Natural killer cell (primary cell): Measurements from ENCODE around the gene KLF16. TPM values are rescaled to one million over a fixed set of nuclear protein-coding genes. Genes with fewer than 3 reads are reported as not detected.

Experiments used
- ATAC-seq, 3 donors: fragments of 150-1000 bp in 2 of 3; fragments of 200-7000 bp in 1 of 3; cut with Tn5 transposase; 1 replicate in 1 of 3; 2 replicates in 2 of 3; pipeline ENCODE4 v1.10.0; 2021; ENCODE audit warnings: mild to moderate bottlenecking in 2 of 3, moderate library complexity in 2 of 3
- DNase-seq, 2 donors: peaks; one replicate each; pipeline versions ENCODE4 v3.0.0 to v3.0.0-alpha.2; 2013 to 2021; ENCODE audit warnings: mixed read lengths in 1 of 2
- H3K27ac ChIP-seq: one replicate; pipeline ENCODE4 v1.5.1; 2013; ENCODE audit warnings: mild to moderate bottlenecking, low read length
- H3K27me3 ChIP-seq: one replicate; pipeline ENCODE4 v1.6.1; 2013; ENCODE audit warnings: low read length; ENCODE audit not compliant: control insufficient read depth, insufficient read depth
- H3K36me3 ChIP-seq: one replicate; pipeline ENCODE4 v1.6.1; 2013; ENCODE audit warnings: low read length; ENCODE audit not compliant: control insufficient read depth, insufficient read depth
- H3K4me1 ChIP-seq: one replicate; pipeline ENCODE4 v1.6.1; 2013; ENCODE audit warnings: low read length; ENCODE audit not compliant: control insufficient read depth, insufficient read depth
- H3K4me3 ChIP-seq: one replicate; pipeline ENCODE4 v1.5.1; 2013; ENCODE audit warnings: low read length
- H3K9me3 ChIP-seq: one replicate; pipeline ENCODE4 v1.6.1; 2013; ENCODE audit warnings: low read length; ENCODE audit not compliant: control insufficient read depth, insufficient read depth
- H3K27ac Mint-ChIP-seq, 2 donors: one replicate each; pipeline ENCODE4 v1.8.0; 2022; ENCODE audit warnings: mild to moderate bottlenecking in 2 of 2, mixed read lengths in 2 of 2, moderate library complexity in 1 of 2
- H3K27me3 Mint-ChIP-seq, 2 donors: one replicate each; pipeline ENCODE4 v1.8.0; 2022; ENCODE audit warnings: low read depth in 2 of 2, mixed read lengths in 2 of 2
- H3K36me3 Mint-ChIP-seq: one replicate; pipeline ENCODE4 v1.8.0; 2022; ENCODE audit warnings: mixed read lengths
- H3K4me1 Mint-ChIP-seq, 2 donors: one replicate each; pipeline ENCODE4 v1.8.0; 2022; ENCODE audit warnings: mixed read lengths in 2 of 2
- H3K4me3 Mint-ChIP-seq: one replicate; pipeline ENCODE4 v1.8.0; 2022; ENCODE audit warnings: mild to moderate bottlenecking, moderate library complexity, mixed read lengths
- H3K9me3 Mint-ChIP-seq, 2 donors: one replicate each; pipeline ENCODE4 v1.8.0; 2022; ENCODE audit warnings: mixed read lengths in 2 of 2
- CTCF ChIP-seq: fragments of 200-600 bp; IDR thresholded peaks from one replicate; pipeline ENCODE4 v1.8.0; 2022; ENCODE audit warnings: antibody characterized with exemption
- WGBS: methylation state at CpG from one replicate; pipeline ENCODE4 v1.1.7; 2013; ENCODE audit warnings: missing lambda C conversion rate; ENCODE audit not compliant: insufficient coverage; 5-methylcytosine and 5-hydroxymethylcytosine counted together
- intact Hi-C: fragments of 100-400 bp; cut with micrococcal nuclease; formaldehyde crosslinking; loops from one replicate; pipeline ENCODE4 v1.14.2; 2022
- total RNA-seq, 4 donors: library from RNA; stranded (reverse); fragments of 120-200 nt in 1 of 4; gene quantifications; one replicate each; pipeline versions ENCODE4 v1.2.3 to v1.2.4, GENCODE V29; 2013 to 2022

The KLF16 gene
- total RNA-seq, 3 donors from 2014 or later (not counting 1 experiment from before 2014, with no cell fraction given), result 29.1 to 38.4 (median 34.8) TPM

- H3K27me3 Mint-ChIP-seq, result no peaks in the 10 kb centered on the region
- 97% methylated on average over 43 of the region's 43 CpGs for WGBS
- H3K36me3 Mint-ChIP-seq, result no peaks in the 10 kb centered on the region
- H3K36me3 ChIP-seq, result peaks cover 74% of the 10 kb centered on the region
- H3K9me3 ChIP-seq, result no peaks in the 10 kb centered on the region
- DNase-seq (no peak), ATAC-seq (no peak)
- no peak overlapping the region for H3K4me3 Mint-ChIP-seq
- TF ChIP-seq CTCF, result no peak
- H3K4me1 Mint-ChIP-seq, result no peaks in the 10 kb centered on the region
- peak overlapping the region in 1 of 2 donors; percentile 38 for H3K27ac Mint-ChIP-seq
- intact Hi-C loops, result loop anchor here (10.0 kb wide), 1 partner anchor 275 kb away; no protein-coding TSS in a partner anchor
- no peaks in the 10 kb centered on the region for H3K27me3 ChIP-seq
- no peaks in the 10 kb centered on the region for H3K4me1 ChIP-seq
- H3K4me3 ChIP-seq, result no peak overlapping the region
- no peaks in the 10 kb centered on the region for H3K9me3 Mint-ChIP-seq
- H3K27ac ChIP-seq, result no peak overlapping the region
Observed at GRCh38 chr19:1819341-1820255, 43.8 kb downstream of the KLF16 start.

- Mint-ChIP-seq H3K4me1 (no peaks in the 10 kb centered on the region), H3K27ac (no peak overlapping the region), H3K4me3 (no peak overlapping the region), H3K9me3 (no peaks in the 10 kb centered on the region), H3K27me3 (no peaks in the 10 kb centered on the region), H3K36me3 (no peaks in the 10 kb centered on the region)
- TF ChIP-seq CTCF, result no peak
- 94% methylated on average over 30 of the region's 33 CpGs for WGBS
- H3K4me3 ChIP-seq, result no peak overlapping the region
- ATAC-seq (no peak), DNase-seq (no peak)
- H3K27me3 ChIP-seq, result no peaks in the 10 kb centered on the region
- H3K9me3 ChIP-seq, result no peaks in the 10 kb centered on the region
- peaks cover 2% of the 10 kb centered on the region for H3K4me1 ChIP-seq
- no peak overlapping the region for H3K27ac ChIP-seq
- H3K36me3 ChIP-seq, result peaks cover 65% of the 10 kb centered on the region
- intact Hi-C loops, result no loop called here
Observed at GRCh38 chr19:1818549-1819195, 44.7 kb downstream of the KLF16 start.

- H3K36me3 Mint-ChIP-seq, result no peaks in the 10 kb centered on the region
Observed at GRCh38 chr19:1817553-1818179, 45.7 kb downstream of the KLF16 start.

More at GRCh38 chr19:1817553-1818179, 45.7 kb downstream of the KLF16 start:
- intact Hi-C loops, result no loop called here
- peaks cover 58% of the 10 kb centered on the region for H3K36me3 ChIP-seq
- no peaks in the 10 kb centered on the region for H3K9me3 ChIP-seq
- H3K27me3 ChIP-seq, result no peaks in the 10 kb centered on the region
- no peaks in the 10 kb centered on the region for H3K9me3 Mint-ChIP-seq
- no peak overlapping the region for H3K4me3 Mint-ChIP-seq
- TF ChIP-seq CTCF, result no peak
- no peak overlapping the region for H3K27ac ChIP-seq
- H3K4me1 ChIP-seq, result peaks cover 12% of the 10 kb centered on the region
- no peak overlapping the region for H3K4me3 ChIP-seq
- H3K27ac Mint-ChIP-seq, result no peak overlapping the region
- no peaks in the 10 kb centered on the region for H3K27me3 Mint-ChIP-seq
- no peak for DNase-seq
- no peak for ATAC-seq
- H3K4me1 Mint-ChIP-seq, result peaks cover 5 to 7% of the 10 kb centered on the region in 2 donors
- WGBS, result 96% methylated on average over 25 of the region's 25 CpGs
